ENCODE measurements around the gene CLCA4.

CLCA4 gene

DNA sequence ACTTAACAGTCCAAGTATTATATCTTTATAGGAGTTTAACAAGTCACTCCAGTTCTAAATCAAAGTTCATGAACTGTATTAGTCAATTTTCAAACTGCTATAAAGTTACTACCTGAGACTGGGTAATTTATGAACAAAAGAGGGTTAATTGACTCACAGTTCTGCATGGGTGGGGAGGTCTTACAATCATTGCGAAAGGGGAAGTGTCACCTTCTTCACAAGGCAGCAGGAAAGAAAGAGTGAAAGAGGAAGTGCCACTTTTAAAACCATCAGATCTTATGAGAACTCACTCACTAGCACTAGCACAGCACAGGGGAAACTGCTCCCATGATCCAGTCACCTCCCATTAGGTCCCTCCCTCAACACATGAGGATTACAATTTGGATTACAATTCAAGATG, 70.0 kb downstream of the CLCA4 start:
- H3K4me3 ChIP-seq (ENCODE audit: low read depth, low read length): no peak overlapping the region
- TF ChIP-seq, protein P1, sequence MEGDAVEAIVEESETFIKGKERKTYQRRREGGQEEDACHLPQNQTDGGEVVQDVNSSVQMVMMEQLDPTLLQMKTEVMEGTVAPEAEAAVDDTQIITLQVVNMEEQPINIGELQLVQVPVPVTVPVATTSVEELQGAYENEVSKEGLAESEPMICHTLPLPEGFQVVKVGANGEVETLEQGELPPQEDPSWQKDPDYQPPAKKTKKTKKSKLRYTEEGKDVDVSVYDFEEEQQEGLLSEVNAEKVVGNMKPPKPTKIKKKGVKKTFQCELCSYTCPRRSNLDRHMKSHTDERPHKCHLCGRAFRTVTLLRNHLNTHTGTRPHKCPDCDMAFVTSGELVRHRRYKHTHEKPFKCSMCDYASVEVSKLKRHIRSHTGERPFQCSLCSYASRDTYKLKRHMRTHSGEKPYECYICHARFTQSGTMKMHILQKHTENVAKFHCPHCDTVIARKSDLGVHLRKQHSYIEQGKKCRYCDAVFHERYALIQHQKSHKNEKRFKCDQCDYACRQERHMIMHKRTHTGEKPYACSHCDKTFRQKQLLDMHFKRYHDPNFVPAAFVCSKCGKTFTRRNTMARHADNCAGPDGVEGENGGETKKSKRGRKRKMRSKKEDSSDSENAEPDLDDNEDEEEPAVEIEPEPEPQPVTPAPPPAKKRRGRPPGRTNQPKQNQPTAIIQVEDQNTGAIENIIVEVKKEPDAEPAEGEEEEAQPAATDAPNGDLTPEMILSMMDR (IDR thresholded peaks at IDR 0.05; ENCODE audit: borderline replicate concordance, insufficient read depth, low read depth, low read length): no peak

DNA sequence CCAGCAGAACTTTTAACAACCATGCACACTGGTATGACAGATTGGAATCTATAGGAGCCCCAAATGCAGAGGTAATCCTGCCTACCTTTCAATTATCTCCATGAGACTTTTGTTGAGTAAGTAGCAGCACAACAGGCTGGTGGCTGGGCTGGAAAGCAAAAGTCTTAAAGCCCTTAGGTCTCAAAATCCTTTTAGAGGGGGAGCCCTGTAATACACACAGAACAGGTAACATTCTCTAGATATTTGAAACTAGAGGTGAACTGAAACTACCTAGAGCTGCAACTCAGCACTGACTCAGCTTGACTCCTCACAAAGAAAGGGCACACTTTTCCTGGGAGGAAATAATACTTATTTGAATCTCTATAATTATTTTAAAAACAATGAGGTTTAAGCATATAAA, 71.5 kb downstream of the CLCA4 start:
- TF ChIP-seq, protein P1 (IDR thresholded peaks at IDR 0.05; ENCODE audit: borderline replicate concordance, insufficient read depth, low read depth, low read length): no peak

DNA sequence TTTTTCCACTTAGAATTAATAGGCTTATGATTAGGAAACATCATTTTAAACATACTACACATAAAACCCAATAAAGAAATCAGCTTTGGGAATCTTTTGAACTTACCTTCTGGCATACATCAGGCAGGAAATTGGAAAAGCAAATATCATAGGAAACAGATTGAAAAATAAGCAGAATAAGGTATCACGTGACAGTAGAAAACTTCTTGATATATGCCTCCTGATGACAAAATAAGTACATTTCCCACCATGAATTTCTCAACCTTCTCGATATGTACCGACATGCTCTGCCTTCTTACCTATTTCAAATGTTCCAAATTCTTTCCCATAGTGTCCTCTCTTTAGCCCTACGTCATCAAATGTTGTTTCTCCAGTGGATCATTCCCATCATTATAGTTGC, 72.4 kb downstream of the CLCA4 start:
- no peak overlapping the region for H3K4me3 ChIP-seq (ENCODE audit: low read depth, low read length)
- TF ChIP-seq, protein P1 (IDR thresholded peaks at IDR 0.05; ENCODE audit: borderline replicate concordance, insufficient read depth, low read depth, low read length): no peak

More for the DNA sequence above, 71.5 kb downstream of the CLCA4 start:
- H3K4me3 ChIP-seq (ENCODE audit: low read depth, low read length): no peak overlapping the region

DNA sequence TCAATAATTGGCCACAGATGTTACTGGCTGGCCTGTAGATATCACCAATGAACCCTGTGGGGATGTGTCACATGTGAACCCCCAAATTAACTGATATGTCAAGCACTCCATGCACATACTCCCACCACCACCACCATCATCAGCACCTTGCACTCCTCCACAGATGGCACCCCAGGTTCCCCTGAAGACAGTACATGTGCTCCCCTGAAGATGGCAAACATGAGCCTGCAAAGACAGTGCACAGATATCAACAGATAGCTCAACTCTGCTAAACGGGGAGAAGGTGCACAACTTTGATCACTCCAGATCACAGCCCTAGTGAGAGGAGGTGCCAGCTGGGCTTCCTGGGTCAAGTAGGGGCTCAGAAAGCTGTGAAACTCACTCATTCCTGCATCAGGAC, 74.4 kb downstream of the CLCA4 start:
- H3K4me3 ChIP-seq (ENCODE audit: low read depth, low read length): no peak overlapping the region
- TF ChIP-seq, protein P1 (IDR thresholded peaks at IDR 0.05; ENCODE audit: borderline replicate concordance, insufficient read depth, low read depth, low read length): no peak
